GM20431 (cell line): ENCODE measurements around the gene CHAMP1.
"Not testable (repeated sequence)": the region's sequence is repeated elsewhere in the genome, so short reads cannot be mapped to it uniquely, and the experiment has no call there.

ENCODE experiments used
- in situ Hi-C: fragments of 300-500 bp; cut with MseI, MboI; formaldehyde crosslinking; loops from one replicate; pipeline ENCODE4 v1.15.0; 2020; ENCODE audit warnings: low sequenced_read_pairs; ENCODE audit not compliant: unreplicated experiment

The CHAMP1 gene

DNA sequence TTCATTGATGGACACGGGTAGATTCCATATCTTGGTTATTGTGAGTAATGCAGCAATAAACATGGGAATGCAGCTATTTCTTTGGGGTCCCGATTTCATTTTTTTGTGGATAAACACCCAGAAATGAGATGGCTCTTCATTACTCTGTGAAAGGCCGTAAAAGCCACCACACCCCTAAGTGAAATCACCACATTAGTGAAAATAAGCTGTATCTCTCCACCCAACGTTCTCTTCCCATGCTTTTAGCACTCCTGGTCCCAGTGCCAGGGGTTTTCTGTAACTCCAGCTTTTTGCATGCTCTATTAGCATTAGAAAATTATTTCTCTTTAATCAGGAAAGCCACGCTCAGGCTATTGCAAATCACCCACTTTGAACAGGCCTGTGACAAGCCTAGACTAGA, 15.8 kb downstream of the CHAMP1 start:
- in situ Hi-C loops, result no loop called here

DNA sequence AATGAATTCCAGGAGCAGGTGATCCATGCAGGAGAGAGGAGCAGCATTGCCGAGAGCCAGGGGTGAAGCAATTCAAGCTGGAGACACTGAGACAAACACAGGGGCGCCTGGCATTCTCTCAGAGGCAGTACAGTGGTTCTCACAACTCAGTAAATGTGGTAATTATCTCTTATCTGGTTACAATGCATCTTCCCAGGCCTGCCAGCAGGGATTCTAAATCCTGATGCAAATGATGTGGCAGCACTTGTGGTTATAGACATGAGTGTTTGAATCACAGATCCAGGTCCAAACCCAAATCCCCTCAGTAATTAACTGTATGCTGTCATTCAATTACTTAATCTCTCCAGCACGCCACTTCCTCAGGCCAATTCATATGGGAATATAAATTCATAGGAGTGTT, 19.6 kb downstream of the CHAMP1 start:
- in situ Hi-C loops, result not testable (repeated sequence)

DNA sequence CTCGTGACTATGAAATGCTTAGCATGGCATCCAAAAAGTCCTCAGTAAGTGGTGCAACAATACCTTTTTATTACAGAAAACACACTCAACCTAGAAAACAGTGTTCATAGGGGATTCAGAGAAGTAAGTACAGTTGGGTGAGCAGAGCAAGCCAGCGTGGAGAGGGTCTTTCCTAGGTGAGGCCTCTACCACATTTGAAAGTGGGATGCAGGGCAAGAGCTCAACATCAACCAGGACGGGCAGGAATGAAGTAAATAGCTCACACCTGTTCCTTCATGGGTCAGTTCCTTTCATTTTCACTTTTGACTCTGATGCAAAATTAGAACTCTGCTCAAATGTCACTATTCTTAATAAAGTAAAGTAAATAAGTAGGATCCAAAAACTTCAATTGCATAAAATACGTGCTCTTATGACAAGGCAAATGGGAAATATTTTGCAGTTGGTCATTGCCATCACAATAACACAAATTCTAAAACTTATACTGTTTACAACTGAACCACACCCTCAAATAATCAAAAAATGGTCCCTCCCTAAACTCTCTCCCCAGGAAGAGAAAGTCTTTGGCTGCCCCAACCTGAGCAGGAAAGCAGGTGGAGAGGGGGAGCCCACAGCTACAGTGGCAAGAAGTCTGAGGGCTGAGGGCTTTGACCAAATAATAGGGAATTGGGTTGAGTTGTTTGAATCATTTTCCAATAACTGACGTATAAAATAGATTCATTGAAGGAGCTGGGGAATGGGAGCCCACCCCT, 20.2 kb downstream of the CHAMP1 start:
- in situ Hi-C loops, result no loop called here

DNA sequence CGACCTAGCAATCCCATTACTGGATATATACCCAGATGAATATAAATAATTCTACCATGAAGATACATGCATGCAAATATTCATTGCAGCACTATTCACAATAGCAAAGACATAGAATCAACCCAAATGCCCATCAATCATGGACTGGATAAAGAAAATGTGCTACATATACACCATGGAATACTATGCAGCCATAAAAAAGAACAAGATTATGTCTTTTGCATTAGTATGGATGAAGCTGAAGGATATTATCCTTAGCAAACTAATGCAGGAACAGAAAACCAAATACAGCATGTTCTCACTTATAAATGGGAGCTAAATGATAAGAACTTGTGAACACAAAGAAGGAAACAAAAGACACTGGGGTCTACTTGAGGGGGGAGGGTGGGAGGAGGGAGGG, 22.2 kb downstream of the CHAMP1 start:
- in situ Hi-C loops, result not testable (repeated sequence)

- in situ Hi-C loops, result no loop called here
These were observed 24.7 kb downstream of the CHAMP1 start for GRCh38 chr13:114338959-114339358.

DNA sequence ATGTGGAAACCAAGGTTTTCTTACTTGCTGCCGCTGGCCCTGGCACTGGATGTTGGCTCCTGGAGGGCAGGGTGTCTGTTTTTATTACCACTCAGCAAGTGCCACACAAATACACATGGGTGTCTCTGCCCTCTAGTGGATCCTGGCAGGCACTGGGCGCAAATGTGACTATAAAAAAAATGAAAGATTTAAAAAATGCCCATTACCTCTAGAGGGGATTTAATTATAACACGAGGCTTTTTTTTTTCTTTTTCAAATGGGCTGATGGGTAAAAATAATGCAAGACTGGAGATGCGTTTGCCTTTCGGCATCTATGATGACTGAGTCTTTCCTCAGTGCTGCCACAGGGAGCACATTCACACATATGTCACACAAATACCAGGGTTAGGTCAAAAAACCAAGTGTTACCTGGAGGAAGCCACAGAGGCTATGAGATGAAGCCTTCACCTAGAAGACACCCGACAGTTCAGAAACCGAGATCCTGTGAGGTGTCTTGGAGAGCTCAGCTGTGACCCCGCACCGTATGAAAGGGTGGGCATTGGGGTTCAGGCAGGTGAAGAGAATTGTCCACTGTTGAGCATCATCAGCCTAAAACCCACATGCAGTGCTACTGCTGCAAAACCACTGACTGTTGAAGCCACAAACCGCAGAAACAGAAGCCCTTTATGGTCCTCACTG, 25.7 kb downstream of the CHAMP1 start:
- in situ Hi-C loops, result no loop called here

DNA sequence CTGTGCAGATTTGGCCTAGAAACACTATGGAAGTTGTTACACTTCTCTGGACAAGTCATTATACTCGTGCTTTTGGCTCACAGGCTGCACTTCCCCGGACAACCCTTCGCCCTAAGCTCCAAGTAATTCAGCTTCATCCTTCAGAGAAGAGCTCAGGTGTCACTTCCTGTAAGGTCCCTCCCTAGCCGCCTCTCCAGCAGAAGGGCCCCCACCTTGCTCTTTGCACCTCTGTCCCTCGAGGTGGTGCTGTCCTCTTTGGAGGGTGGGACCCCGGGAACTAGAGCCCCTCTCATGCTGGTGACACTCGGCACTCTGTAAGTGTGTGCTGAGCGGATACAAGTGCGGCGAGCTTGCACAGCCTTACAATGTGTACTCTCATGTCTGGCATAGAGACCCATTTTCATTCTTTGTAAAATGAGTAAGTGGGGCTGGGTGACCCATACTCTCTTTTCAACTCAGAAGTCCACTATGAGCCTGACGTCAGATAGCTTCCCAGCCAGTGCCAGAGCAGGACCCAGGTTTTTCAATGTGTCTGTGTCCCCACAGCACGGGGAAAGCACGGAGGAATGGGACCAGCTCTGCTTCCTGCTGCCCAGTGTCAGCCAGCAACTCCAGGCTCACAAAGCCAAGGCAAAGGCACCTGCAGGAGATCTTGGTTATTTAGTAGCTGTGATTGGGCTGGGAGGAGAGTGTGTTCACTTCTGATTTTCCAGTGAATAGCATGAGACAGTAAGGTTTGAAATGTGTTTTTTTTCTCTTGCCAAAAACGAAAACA, 26.9 kb downstream of the CHAMP1 start:
- in situ Hi-C loops, result no loop called here

- in situ Hi-C loops, result not testable (repeated sequence)
These were observed 33.0 kb downstream of the CHAMP1 start for GRCh38 chr13:114347256-114347655.

DNA sequence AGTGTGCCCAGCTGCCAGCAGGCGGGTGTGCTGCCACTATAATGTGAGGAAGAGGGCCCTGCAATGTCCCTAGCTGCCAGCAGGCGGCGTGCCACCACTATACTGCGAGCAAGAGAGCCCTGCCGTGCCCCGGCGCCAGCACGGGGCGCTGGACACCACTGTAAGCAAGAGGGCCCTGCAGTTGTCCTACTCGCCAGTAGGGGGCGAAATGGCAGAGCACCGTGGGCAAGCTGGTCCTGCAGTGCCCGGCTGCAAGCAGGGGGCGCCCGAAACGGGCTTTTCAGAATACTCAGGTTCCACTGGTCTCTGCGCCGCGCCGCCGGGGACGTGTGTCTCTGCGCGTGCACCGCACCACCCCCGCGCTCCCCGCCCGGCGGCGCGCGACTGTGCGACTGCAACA, 38.5 kb downstream of the CHAMP1 start:
- in situ Hi-C loops, result not testable (repeated sequence)

DNA sequence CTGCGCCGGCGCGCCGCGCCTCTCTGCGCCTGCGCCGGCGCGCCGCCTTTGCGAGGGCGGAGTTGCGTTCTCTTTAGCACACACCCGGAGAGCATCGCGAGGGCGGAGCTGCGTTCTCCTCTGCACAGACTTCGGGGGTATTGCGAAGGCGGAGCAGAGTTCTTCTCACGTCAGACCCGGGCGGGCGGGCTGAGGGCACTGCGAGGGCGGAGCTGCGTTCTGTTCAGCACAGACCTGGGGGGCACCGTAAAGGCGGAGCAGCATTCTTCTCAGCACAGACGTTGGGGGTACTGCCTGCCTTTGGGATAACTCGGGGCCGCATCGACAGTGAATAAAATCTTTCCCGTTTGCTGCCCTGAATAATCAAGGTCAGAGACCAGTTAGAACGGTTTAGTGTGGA, 39.1 kb downstream of the CHAMP1 start:
- in situ Hi-C loops, result not testable (repeated sequence)
